DMS 273 (cell line): ENCODE data around the gene ITGB2.
"Not testable (repeated sequence)": the region's sequence is repeated elsewhere in the genome, so short reads cannot be mapped to it uniquely, and the experiment has no call there.

ENCODE experiments used
- DNase-seq: peaks from one replicate; lab custom pipeline; 2025; ENCODE audit not compliant: unreplicated experiment; lab: John Stamatoyannopoulos, UW

Gene ITGB2

GRCh38 chr21:44887126-44887806 lies 33.4 kb downstream of the ITGB2 start:
- DNase-seq, result no peak

- no peak for DNase-seq
These were observed 34.3 kb downstream of the ITGB2 start for GRCh38 chr21:44886113-44887075.

GRCh38 chr21:44885615-44886014 lies 35.1 kb downstream of the ITGB2 start:
- DNase-seq, result no peak

- DNase-seq, result no peak
These were observed 36.6 kb downstream of the ITGB2 start for GRCh38 chr21:44884097-44884496.

GRCh38 chr21:44883250-44883649 lies 37.4 kb downstream of the ITGB2 start:
- no peak for DNase-seq

GRCh38 chr21:44881198-44881872 lies 39.4 kb downstream of the ITGB2 start:
- DNase-seq, result no peak

- no peak for DNase-seq
These were observed 40.1 kb downstream of the ITGB2 start for GRCh38 chr21:44880405-44881197.

- DNase-seq, result not testable (repeated sequence)
These were observed 41.5 kb downstream of the ITGB2 start for GRCh38 chr21:44879238-44879637.

GRCh38 chr21:44878053-44878982 lies 42.4 kb downstream of the ITGB2 start:
- no peak for DNase-seq

GRCh38 chr21:44876849-44877575 lies 43.7 kb downstream of the ITGB2 start:
- DNase-seq, result no peak

- DNase-seq, result peak; percentile 55
These were observed 45.4 kb downstream of the ITGB2 start for GRCh38 chr21:44875316-44875700.

- no peak for DNase-seq
These were observed 46.0 kb downstream of the ITGB2 start for GRCh38 chr21:44874497-44875315.

- DNase-seq, result no peak
These were observed 46.5 kb downstream of the ITGB2 start for GRCh38 chr21:44874240-44874496.

- DNase-seq, result peak; percentile 99
These were observed 47.1 kb downstream of the ITGB2 start, which contains the start of gene PTTG1IP for GRCh38 chr21:44873356-44874239. TSS of gene PTTG1IP (minus strand) at chr21:44873690. CDS start at chr21:44873616, 74 bp downstream.

- peak; percentile 59 for DNase-seq
These were observed 47.9 kb downstream of the ITGB2 start for GRCh38 chr21:44872649-44873355.

- no peak for DNase-seq
These were observed 48.4 kb downstream of the ITGB2 start for GRCh38 chr21:44872323-44872648.
